ENCODE measurements around the gene NABP1. TPM values are rescaled to one million over a fixed set of nuclear protein-coding genes. Genes with fewer than 3 reads are reported as not detected.

The NABP1 gene
- polyA plus RNA-seq, 1 donor (not counting 4 experiments of a cell fraction or from before 2014, with no cell fraction given), result 29.3 TPM

DNA sequence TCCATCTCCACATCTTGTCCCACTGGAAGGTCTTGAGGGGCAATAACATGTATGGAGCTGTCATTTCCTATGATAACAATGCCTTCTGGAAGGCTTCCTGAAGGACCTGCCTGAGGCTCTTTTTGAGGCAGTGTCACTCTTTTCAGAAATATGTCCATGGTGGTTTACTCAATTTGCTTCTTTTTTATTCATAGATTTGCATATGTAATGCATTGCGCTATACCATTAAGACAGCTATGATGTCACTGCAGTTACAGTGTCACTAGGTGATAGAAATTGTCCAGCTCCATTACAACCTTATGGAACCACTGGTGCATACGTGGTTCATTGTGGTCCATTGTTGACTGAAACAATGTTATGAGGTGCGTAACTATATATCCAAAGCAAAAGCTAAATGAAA, 19.9 kb downstream of the NABP1 start:
- dilution Hi-C loops (cut with MboI; ENCODE audit: extremely low pct_ligation_motif_present, low sequenced_read_pairs), result no loop called here
- H3K9me3 ChIP-seq (ENCODE audit: control insufficient read depth, low read depth, low read length), result no peaks in the 10 kb centered on the region
- H3K27me3 ChIP-seq (ENCODE audit: control insufficient read depth, extremely low read depth, insufficient read depth, low read length), result no peaks in the 10 kb centered on the region
- no peak overlapping the region for H3K4me3 ChIP-seq (ENCODE audit: control insufficient read depth in 2 of 3, extremely low read depth in 1 of 3, insufficient read depth in 2 of 3, low read depth in 1 of 3, low read length in 3 of 3)
- no peak overlapping the region for H2AFZ ChIP-seq (ENCODE audit: control insufficient read depth, low read length)
- no peaks in the 10 kb centered on the region for H3K79me2 ChIP-seq (ENCODE audit: control insufficient read depth, insufficient read depth, low read length)
- no peak overlapping the region for H3K27ac ChIP-seq (ENCODE audit: control insufficient read depth, insufficient read depth, low read length)
- no peak overlapping the region for H3K4me2 ChIP-seq (ENCODE audit: control insufficient read depth, extremely low read depth, insufficient read depth, low read depth, low read length)
- H3K9ac ChIP-seq (ENCODE audit: control insufficient read depth, extremely low read depth, insufficient read depth, low read length), result no peak overlapping the region
- H3K9me1 ChIP-seq (ENCODE audit: control insufficient read depth, extremely low read depth, insufficient read depth, low read length), result no peaks in the 10 kb centered on the region
- H3K4me1 ChIP-seq (ENCODE audit: control insufficient read depth, extremely low read depth, insufficient read depth, low read length), result peaks cover 13% of the 10 kb centered on the region
- H4K20me1 ChIP-seq (ENCODE audit: control insufficient read depth, extremely low read depth, insufficient read depth, low read length), result no peaks in the 10 kb centered on the region
- TF ChIP-seq EZH2 (IDR thresholded peaks at IDR 0.05; ENCODE audit: low read length), result no peak
- TF ChIP-seq, protein P1, sequence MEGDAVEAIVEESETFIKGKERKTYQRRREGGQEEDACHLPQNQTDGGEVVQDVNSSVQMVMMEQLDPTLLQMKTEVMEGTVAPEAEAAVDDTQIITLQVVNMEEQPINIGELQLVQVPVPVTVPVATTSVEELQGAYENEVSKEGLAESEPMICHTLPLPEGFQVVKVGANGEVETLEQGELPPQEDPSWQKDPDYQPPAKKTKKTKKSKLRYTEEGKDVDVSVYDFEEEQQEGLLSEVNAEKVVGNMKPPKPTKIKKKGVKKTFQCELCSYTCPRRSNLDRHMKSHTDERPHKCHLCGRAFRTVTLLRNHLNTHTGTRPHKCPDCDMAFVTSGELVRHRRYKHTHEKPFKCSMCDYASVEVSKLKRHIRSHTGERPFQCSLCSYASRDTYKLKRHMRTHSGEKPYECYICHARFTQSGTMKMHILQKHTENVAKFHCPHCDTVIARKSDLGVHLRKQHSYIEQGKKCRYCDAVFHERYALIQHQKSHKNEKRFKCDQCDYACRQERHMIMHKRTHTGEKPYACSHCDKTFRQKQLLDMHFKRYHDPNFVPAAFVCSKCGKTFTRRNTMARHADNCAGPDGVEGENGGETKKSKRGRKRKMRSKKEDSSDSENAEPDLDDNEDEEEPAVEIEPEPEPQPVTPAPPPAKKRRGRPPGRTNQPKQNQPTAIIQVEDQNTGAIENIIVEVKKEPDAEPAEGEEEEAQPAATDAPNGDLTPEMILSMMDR (optimal IDR thresholded peaks at IDR 0.05 in 1 of 3, IDR thresholded peaks at IDR 0.05 in 1 of 3, conservative IDR thresholded peaks at IDR 0.05 in 1 of 3; ENCODE audit: extremely low read depth in 1 of 3, insufficient read depth in 2 of 3, low read length in 3 of 3), result no peak
- no peak for FAIRE-seq
- DNase-seq (ENCODE audit: low read depth, low spot score), result no peak
- H3K36me3 ChIP-seq (ENCODE audit: control insufficient read depth in 2 of 2, extremely low read depth in 1 of 2, insufficient read depth in 2 of 2, low read length in 2 of 2), result peaks cover 0 to 4% of the 10 kb centered on the region in 2 experiments

DNA sequence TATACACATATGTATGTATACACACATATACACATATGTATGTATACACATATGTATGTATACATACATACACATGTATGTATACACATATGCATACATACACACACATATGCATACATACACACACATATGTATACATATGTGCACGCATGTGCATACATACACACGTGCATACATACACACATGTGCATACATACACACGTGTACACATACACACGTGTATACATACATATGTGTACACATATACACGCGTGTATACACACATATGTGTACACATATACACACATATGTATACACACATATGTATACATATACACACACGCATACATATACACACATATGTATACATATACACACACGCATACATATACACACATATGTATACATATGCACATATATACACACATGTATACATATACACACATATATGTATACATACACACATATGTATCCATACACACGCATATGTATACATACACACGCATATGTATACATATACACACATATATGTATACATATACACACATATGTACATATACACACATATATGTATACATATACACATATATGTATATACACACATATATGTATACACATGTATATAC, 21.5 kb downstream of the NABP1 start:
- no peaks in the 10 kb centered on the region for H3K9me1 ChIP-seq (ENCODE audit: control insufficient read depth, extremely low read depth, insufficient read depth, low read length)
- dilution Hi-C loops (cut with MboI; ENCODE audit: extremely low pct_ligation_motif_present, low sequenced_read_pairs), result no loop called here
- no peaks in the 10 kb centered on the region for H3K9me3 ChIP-seq (ENCODE audit: control insufficient read depth, low read depth, low read length)
- no peaks in the 10 kb centered on the region for H3K79me2 ChIP-seq (ENCODE audit: control insufficient read depth, insufficient read depth, low read length)
- FAIRE-seq, result no peak
- no peaks in the 10 kb centered on the region for H3K36me3 ChIP-seq (ENCODE audit: control insufficient read depth in 2 of 2, extremely low read depth in 1 of 2, insufficient read depth in 2 of 2, low read length in 2 of 2)
- no peak overlapping the region for H2AFZ ChIP-seq (ENCODE audit: control insufficient read depth, low read length)
- no peak overlapping the region for H3K9ac ChIP-seq (ENCODE audit: control insufficient read depth, extremely low read depth, insufficient read depth, low read length)
- H3K4me1 ChIP-seq (ENCODE audit: control insufficient read depth, extremely low read depth, insufficient read depth, low read length), result peaks cover 13% of the 10 kb centered on the region
- H3K27me3 ChIP-seq (ENCODE audit: control insufficient read depth, extremely low read depth, insufficient read depth, low read length), result no peaks in the 10 kb centered on the region
- no peak overlapping the region for H3K4me2 ChIP-seq (ENCODE audit: control insufficient read depth, extremely low read depth, insufficient read depth, low read depth, low read length)
- TF ChIP-seq, protein P1 (optimal IDR thresholded peaks at IDR 0.05 in 1 of 3, IDR thresholded peaks at IDR 0.05 in 1 of 3, conservative IDR thresholded peaks at IDR 0.05 in 1 of 3; ENCODE audit: extremely low read depth in 1 of 3, insufficient read depth in 2 of 3, low read length in 3 of 3), result no peak
- no peak for TF ChIP-seq EZH2 (IDR thresholded peaks at IDR 0.05; ENCODE audit: low read length)
- H3K4me3 ChIP-seq (ENCODE audit: control insufficient read depth in 2 of 3, extremely low read depth in 1 of 3, insufficient read depth in 2 of 3, low read depth in 1 of 3, low read length in 3 of 3), result no peak overlapping the region
- DNase-seq (ENCODE audit: low read depth, low spot score), result no peak
- H4K20me1 ChIP-seq (ENCODE audit: control insufficient read depth, extremely low read depth, insufficient read depth, low read length), result no peaks in the 10 kb centered on the region
- no peak overlapping the region for H3K27ac ChIP-seq (ENCODE audit: control insufficient read depth, insufficient read depth, low read length)

All from keratinocyte (primary cell).